Naive B cell (primary cell): ENCODE data around the gene WDR47. TPM values are rescaled to one million over a fixed set of nuclear protein-coding genes. Genes with fewer than 3 reads are reported as not detected.
A peak's percentile ranks its signal among the peaks of the same experiment; 100 is the strongest.

Source experiments
- ATAC-seq, 2 donors: fragments of 150-1000 bp; cut with Tn5 transposase; 2 replicates each; pipeline ENCODE4 v1.10.0; 2021; ENCODE audit warnings: low read depth in 2 of 2, mild to moderate bottlenecking in 2 of 2, moderate library complexity in 2 of 2
- DNase-seq: peaks from one replicate; pipeline ENCODE4 v3.0.0; 2022
- H3K27ac Mint-ChIP-seq, 6 donors: one replicate each; pipeline ENCODE4 v1.8.0; 2020 to 2022; ENCODE audit warnings: mild to moderate bottlenecking in 6 of 6, mixed read lengths in 6 of 6, moderate library complexity in 5 of 6, inconsistent platforms in 2 of 6
- H3K27me3 Mint-ChIP-seq, 3 donors: one replicate each; pipeline ENCODE4 v1.8.0; 2021 to 2022; ENCODE audit warnings: mixed read lengths in 3 of 3, mild to moderate bottlenecking in 1 of 3
- H3K36me3 Mint-ChIP-seq, 2 donors: one replicate each; pipeline ENCODE4 v1.8.0; 2020 to 2022; ENCODE audit warnings: mixed read lengths in 2 of 2, inconsistent platforms in 1 of 2, mild to moderate bottlenecking in 1 of 2
- H3K4me1 Mint-ChIP-seq, 3 donors: one replicate each; pipeline ENCODE4 v1.8.0; 2020 to 2022; ENCODE audit warnings: mixed read lengths in 3 of 3, inconsistent platforms in 1 of 3, mild to moderate bottlenecking in 1 of 3, moderate library complexity in 1 of 3
- H3K4me3 Mint-ChIP-seq, 8 donors: one replicate each; pipeline ENCODE4 v1.8.0; 2020 to 2022; ENCODE audit warnings: mild to moderate bottlenecking in 8 of 8, mixed read lengths in 8 of 8, moderate library complexity in 8 of 8, inconsistent platforms in 2 of 8
- H3K9me3 Mint-ChIP-seq, 7 donors: one replicate each; pipeline ENCODE4 v1.8.0; 2020 to 2022; ENCODE audit warnings: mixed read lengths in 7 of 7, mild to moderate bottlenecking in 5 of 7, inconsistent platforms in 2 of 7, moderate library complexity in 1 of 7
- polyA plus RNA-seq, 6 donors: library from polyadenylated mRNA; unstranded; fragments of 300-500 nt; fragmentation: Illumina TruSeq; gene quantifications; one replicate each; pipeline ENCODE4 v1.2.3, GENCODE V29; 2021; ENCODE audit warnings: low read depth in 6 of 6

Gene WDR47
- 1 to 10 TPM; 3.4 to 8.7 (median 6.5) TPM for polyA plus RNA-seq

GRCh38 chr1:109041621-109042468 is at the start of gene WDR47:
WDR47 (minus strand) TSS chr1:109042102; CDS start chr1:109023512, 18,590 bp downstream.
- Mint-ChIP-seq H3K9me3 (no peaks in the 10 kb centered on the region), H3K4me1 (peaks cover 13 to 19% (median 16%) of the 10 kb centered on the region in 3 donors), H3K36me3 (no peaks in the 10 kb centered on the region), H3K27me3 (peaks cover 1 to 4% (median 2%) of the 10 kb centered on the region in 3 donors), H3K4me3 (peak within 1 kb of the TSS; percentile 93 to 98 (median 96)), H3K27ac (peak within 1 kb of the TSS; percentile 93 to 99 (median 97))
- ATAC-seq = peak; percentile 94
- DNase-seq = peak; percentile 95

GRCh38 chr1:109091078-109091838 is 49.4 kb upstream of the WDR47 start:
- peaks cover 26 to 46% (median 31%) of the 10 kb centered on the region in 3 donors for H3K4me1 Mint-ChIP-seq
- peak overlapping the region; percentile 98 to 100 (median 99) for H3K27ac Mint-ChIP-seq
- no peaks in the 10 kb centered on the region for H3K36me3 Mint-ChIP-seq
- peak overlapping the region; percentile 90 to 98 (median 94) for H3K4me3 Mint-ChIP-seq
- no peaks in the 10 kb centered on the region for H3K27me3 Mint-ChIP-seq
- DNase-seq (no peak), ATAC-seq (peak; percentile 12 to 20)
- H3K9me3 Mint-ChIP-seq = peaks cover 0 to 8% (median 2%) of the 10 kb centered on the region in 7 donors

DNA sequence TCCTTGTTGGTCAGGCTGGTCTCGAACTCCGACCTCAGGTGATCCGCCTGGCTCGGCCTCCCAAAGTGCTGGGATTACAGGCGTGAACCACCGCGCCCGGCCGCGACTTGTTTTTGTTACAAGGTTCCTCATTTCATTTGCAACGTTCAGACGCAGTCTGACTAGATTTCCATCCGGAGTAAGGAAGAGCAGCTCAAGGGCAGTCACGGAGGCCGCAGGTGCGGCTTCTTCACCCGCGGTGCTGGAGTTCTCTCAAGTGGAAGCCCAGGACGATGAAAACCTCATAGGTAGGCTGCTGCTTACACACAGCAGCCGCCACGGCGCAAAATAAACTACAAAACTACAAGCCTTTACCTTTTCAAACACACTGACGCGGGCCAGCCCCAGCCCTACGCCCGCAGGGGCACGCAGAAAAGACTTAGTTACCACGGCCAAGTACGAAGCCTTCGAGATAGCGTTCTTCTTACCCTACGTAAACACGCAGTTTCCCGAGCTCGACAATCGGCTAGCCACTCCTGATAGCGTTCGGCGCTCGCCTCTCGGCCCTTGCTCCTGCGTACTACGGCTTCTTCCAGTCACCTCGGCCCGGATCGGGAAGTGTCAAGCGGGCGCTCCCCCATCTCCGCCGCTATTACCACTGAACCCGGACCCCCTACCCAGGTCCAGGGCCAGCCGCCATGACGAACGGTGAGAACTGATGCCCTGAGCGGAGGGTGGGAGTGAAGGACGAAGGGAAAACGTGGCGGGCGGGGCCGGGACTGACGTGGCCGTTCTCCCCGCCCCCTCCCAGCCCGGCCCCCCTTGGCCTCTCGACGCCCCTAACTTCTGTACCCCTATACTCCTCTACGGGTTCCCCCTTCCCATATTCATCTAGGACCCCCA is 48.5 kb upstream of the WDR47 start, which contains the start of gene TMEM167B:
Gene TMEM167B, plus strand, starts transcription at position 569 of the 882 bp plus-strand sequence. Its CDS starts 109 bp downstream, at position 678.
- Mint-ChIP-seq H3K27ac (peak within 1 kb of the TSS; percentile 98 to 100 (median 99)), H3K9me3 (peaks cover 0 to 8% (median 2%) of the 10 kb centered on the region in 7 donors), H3K4me1 (peaks cover 26 to 46% (median 31%) of the 10 kb centered on the region in 3 donors), H3K36me3 (no peaks in the 10 kb centered on the region), H3K4me3 (peak within 1 kb of the TSS; percentile 90 to 98 (median 94)), H3K27me3 (no peaks in the 10 kb centered on the region)
- ATAC-seq = peak; percentile 84
- DNase-seq = peak; percentile 87

- Mint-ChIP-seq H3K9me3 (peaks cover 0 to 8% (median 2%) of the 10 kb centered on the region in 7 donors), H3K4me1 (peaks cover 26 to 44% (median 31%) of the 10 kb centered on the region in 3 donors), H3K27ac (peak overlapping the region; percentile 98 to 100 (median 99)), H3K4me3 (peak overlapping the region; percentile 90 to 98 (median 94)), H3K27me3 (no peaks in the 10 kb centered on the region), H3K36me3 (no peaks in the 10 kb centered on the region)
- DNase-seq = no peak
- peak in 1 of 2 donors; percentile 6 for ATAC-seq
These were observed 47.5 kb upstream of the WDR47 start for GRCh38 chr1:109089242-109090015.

DNA sequence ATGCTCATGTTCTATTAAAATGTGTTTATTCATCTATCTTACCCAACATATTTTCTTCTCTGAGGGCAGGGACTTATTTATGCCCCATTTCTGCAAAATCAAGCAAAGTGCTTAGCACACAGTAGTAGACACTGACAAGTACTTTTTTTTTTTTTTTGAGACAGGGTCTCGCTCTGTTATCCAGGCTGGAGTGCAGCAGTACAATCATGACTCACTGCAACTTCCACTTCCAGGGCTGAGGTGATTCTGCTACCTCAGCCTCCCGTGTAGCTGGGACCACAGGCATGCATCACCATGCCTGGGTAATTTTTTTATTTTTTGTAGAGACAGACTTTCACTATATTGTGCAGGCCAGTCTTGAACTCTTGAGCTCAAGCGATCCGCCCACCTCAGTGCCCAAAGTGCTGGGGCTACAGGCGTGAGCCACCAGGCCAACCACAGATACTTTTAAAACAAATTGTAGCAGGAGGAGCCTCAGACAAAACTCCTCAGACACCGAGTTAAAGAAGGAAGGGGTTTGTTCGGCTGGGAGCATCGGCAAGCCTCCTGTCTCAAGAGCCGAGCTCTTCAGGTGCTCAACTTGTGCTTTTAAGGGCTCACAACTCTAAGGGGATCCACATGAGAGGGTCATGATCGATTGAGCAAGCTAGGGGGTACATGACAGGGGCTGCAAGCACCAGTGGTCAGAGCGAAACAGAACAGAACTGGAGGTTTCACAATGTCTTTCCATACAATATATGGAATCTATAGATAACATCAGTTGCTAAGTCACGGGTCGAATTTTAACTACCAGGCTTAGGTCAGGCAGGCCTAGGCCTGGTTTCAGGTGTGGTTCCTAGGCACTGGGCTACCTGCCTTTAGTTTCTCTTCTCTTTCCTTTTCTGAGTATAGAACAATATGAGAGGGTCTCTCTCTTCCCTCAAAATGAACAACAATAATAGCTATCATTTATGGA is 42.9 kb upstream of the WDR47 start:
- DNase-seq (no peak), ATAC-seq (no peak)
- Mint-ChIP-seq H3K27me3 (peaks cover 0 to 7% (median 4%) of the 10 kb centered on the region in 3 donors), H3K27ac (peak overlapping the region in 1 of 6 donors; percentile 72), H3K4me3 (no peak overlapping the region), H3K4me1 (peaks cover 0 to 9% (median under 1%) of the 10 kb centered on the region in 3 donors), H3K9me3 (peaks cover 0 to 8% (median 0%) of the 10 kb centered on the region in 7 donors), H3K36me3 (no peaks in the 10 kb centered on the region)

GRCh38 chr1:109083923-109084322 is 42.0 kb upstream of the WDR47 start:
- DNase-seq (no peak), ATAC-seq (no peak)
- Mint-ChIP-seq H3K4me1 (peaks cover 0 to under 1% (median 0%) of the 10 kb centered on the region in 3 donors), H3K9me3 (peaks cover 0 to 1% (median 0%) of the 10 kb centered on the region in 7 donors), H3K36me3 (no peaks in the 10 kb centered on the region), H3K4me3 (no peak overlapping the region), H3K27ac (no peak overlapping the region), H3K27me3 (peaks cover 0 to 7% (median 4%) of the 10 kb centered on the region in 3 donors)

GRCh38 chr1:109083501-109083900 is 41.6 kb upstream of the WDR47 start:
- Mint-ChIP-seq H3K4me1 (no peaks in the 10 kb centered on the region), H3K4me3 (peak overlapping the region in 1 of 8 donors; percentile 47), H3K27ac (no peak overlapping the region), H3K36me3 (no peaks in the 10 kb centered on the region), H3K9me3 (no peaks in the 10 kb centered on the region), H3K27me3 (peaks cover 0 to 7% (median 4%) of the 10 kb centered on the region in 3 donors)
- DNase-seq (no peak), ATAC-seq (no peak)

GRCh38 chr1:109080441-109081082 is 38.7 kb upstream of the WDR47 start:
- H3K4me1 Mint-ChIP-seq = peaks cover 0 to 8% (median 6%) of the 10 kb centered on the region in 3 donors
- no peak overlapping the region for H3K27ac Mint-ChIP-seq
- H3K9me3 Mint-ChIP-seq = no peaks in the 10 kb centered on the region
- H3K36me3 Mint-ChIP-seq = peaks cover 0 to 6% of the 10 kb centered on the region in 2 donors
- peaks cover 0 to 7% (median 4%) of the 10 kb centered on the region in 3 donors for H3K27me3 Mint-ChIP-seq
- peak overlapping the region in 1 of 8 donors; percentile 35 for H3K4me3 Mint-ChIP-seq
- DNase-seq = no peak
- ATAC-seq = no peak

GRCh38 chr1:109079240-109079622 is 37.3 kb upstream of the WDR47 start:
- no peak overlapping the region for H3K4me3 Mint-ChIP-seq
- H3K27me3 Mint-ChIP-seq = peaks cover 0 to 7% (median 4%) of the 10 kb centered on the region in 3 donors
- no peak for ATAC-seq
- no peak for DNase-seq
- H3K9me3 Mint-ChIP-seq = no peaks in the 10 kb centered on the region
- H3K4me1 Mint-ChIP-seq = peaks cover 9 to 19% (median 13%) of the 10 kb centered on the region in 3 donors
- H3K27ac Mint-ChIP-seq = no peak overlapping the region
- H3K36me3 Mint-ChIP-seq = peaks cover 0 to 7% of the 10 kb centered on the region in 2 donors

DNA sequence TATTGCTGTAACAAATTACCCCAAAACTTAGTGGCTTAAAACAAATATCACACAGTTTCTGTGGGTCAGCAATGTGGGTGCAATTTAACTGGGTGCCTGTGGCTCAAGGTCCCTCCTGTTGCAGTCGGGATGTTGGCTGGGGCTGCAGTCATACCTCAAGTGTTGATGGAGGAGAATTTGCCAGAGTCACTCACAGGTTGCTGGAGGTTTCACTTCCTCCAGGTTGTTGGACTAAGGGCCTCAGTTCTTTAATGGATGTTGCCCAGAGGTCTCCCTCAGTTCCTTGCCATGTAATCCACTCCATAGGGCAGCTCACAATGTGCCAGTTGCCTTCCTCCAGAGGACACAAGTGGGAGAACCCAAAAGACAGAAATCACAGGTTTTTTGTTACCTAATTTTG is 36.4 kb upstream of the WDR47 start:
- peaks cover 11 to 21% (median 14%) of the 10 kb centered on the region in 3 donors for H3K4me1 Mint-ChIP-seq
- H3K9me3 Mint-ChIP-seq = no peaks in the 10 kb centered on the region
- DNase-seq (no peak), ATAC-seq (no peak)
- H3K27me3 Mint-ChIP-seq = peaks cover 0 to 7% (median 4%) of the 10 kb centered on the region in 3 donors
- H3K4me3 Mint-ChIP-seq = peak overlapping the region in 2 of 8 donors; percentile 33 to 76
- peaks cover 0 to 7% of the 10 kb centered on the region in 2 donors for H3K36me3 Mint-ChIP-seq
- H3K27ac Mint-ChIP-seq = peak overlapping the region in 1 of 6 donors; percentile 79
